A673 (cell line): ENCODE results near the gene KMT2B.

ENCODE experiments used
- EZH2 ChIP-seq: fragments of 200-600 bp; sonication (generic); IDR thresholded peaks from 2 replicates; pipeline ENCODE4 v1.6.1; 2017; ENCODE audit warnings: borderline replicate concordance, low read depth, mild to moderate bottlenecking, mixed read lengths, antibody characterized with exemption, low read length; ENCODE audit not compliant: poor library complexity, severe bottlenecking
- TF ChIP-seq, protein P1 (sequence below): fragments of 300-800, 200-600 bp; sonication (generic); conservative IDR thresholded peaks from 2 replicates; pipeline ENCODE4 v1.5.1; 2017; ENCODE audit warnings: low read depth, mild to moderate bottlenecking, antibody characterized with exemption, low read length, moderate library complexity, mixed read lengths

DNA sequence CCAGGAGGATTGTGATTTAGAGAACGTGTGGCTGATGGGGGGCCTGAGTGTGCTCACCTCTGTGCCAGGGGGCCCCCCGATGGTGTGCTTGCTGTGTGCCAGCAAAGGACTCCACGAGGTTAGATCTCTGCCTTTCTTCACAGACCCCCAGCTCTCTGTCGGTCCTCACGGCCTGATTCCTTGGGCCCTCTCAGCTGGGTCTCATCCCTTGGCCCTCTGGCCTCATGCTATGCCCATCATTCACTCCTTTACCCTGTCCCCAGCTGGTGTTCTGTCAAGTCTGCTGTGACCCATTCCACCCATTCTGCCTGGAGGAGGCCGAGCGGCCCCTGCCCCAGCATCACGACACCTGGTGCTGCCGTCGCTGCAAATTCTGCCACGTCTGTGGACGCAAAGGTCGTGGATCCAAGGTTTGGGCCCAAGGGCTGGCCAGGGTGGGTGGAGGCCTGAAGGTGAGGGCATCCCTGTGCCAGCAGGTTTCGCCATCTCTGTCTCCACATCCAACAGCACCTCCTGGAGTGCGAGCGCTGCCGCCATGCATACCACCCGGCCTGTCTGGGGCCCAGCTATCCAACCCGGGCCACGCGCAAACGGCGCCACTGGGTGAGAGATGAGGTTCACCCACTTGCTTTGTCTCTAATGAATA is 7.5 kb downstream of the KMT2B start:
- TF ChIP-seq, protein P1, sequence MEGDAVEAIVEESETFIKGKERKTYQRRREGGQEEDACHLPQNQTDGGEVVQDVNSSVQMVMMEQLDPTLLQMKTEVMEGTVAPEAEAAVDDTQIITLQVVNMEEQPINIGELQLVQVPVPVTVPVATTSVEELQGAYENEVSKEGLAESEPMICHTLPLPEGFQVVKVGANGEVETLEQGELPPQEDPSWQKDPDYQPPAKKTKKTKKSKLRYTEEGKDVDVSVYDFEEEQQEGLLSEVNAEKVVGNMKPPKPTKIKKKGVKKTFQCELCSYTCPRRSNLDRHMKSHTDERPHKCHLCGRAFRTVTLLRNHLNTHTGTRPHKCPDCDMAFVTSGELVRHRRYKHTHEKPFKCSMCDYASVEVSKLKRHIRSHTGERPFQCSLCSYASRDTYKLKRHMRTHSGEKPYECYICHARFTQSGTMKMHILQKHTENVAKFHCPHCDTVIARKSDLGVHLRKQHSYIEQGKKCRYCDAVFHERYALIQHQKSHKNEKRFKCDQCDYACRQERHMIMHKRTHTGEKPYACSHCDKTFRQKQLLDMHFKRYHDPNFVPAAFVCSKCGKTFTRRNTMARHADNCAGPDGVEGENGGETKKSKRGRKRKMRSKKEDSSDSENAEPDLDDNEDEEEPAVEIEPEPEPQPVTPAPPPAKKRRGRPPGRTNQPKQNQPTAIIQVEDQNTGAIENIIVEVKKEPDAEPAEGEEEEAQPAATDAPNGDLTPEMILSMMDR: no peak
- no peak for TF ChIP-seq EZH2
